HL-60/S4 treated with retinoic acid at 250 ng/mL for 4 days and 3 days (cell line): ENCODE data around the gene TDRD9.

ENCODE experiments used
- in situ Hi-C: fragments of 300-500 bp; cut with MboI; formaldehyde crosslinking; loops from 2 replicates; pipeline ENCODE4 v1.7.0; 2022; ENCODE audit warnings: low sequenced_read_pairs

The TDRD9 gene

GRCh38 chr14:103980623-103981238 is 52.5 kb downstream of the TDRD9 start:
- in situ Hi-C loops, result loop anchor here (25.0 kb wide), 1 partner anchor 168 kb away; no protein-coding TSS in a partner anchor

- in situ Hi-C loops, result loop anchor here (25.0 kb wide), 1 partner anchor 172 kb away; no protein-coding TSS in a partner anchor
These were observed 55.9 kb downstream of the TDRD9 start for GRCh38 chr14:103984196-103984595.

GRCh38 chr14:103989034-103989433 is 60.8 kb downstream of the TDRD9 start:
- in situ Hi-C loops, result loop anchor here (25.0 kb wide), 1 partner anchor 177 kb away; no protein-coding TSS in a partner anchor

- in situ Hi-C loops, result loop anchor here (25.0 kb wide), 1 partner anchor 178 kb away; no protein-coding TSS in a partner anchor
These were observed 61.7 kb downstream of the TDRD9 start for GRCh38 chr14:103989964-103990363.

GRCh38 chr14:103994535-103995184 is 66.4 kb downstream of the TDRD9 start:
- in situ Hi-C loops, result loop anchor here (25.0 kb wide), 1 partner anchor 182 kb away; no protein-coding TSS in a partner anchor

- in situ Hi-C loops, result loop anchor here (25.0 kb wide), 1 partner anchor 184 kb away; no protein-coding TSS in a partner anchor
These were observed 67.6 kb downstream of the TDRD9 start for GRCh38 chr14:103995876-103996275.

GRCh38 chr14:103997391-103997790 is 69.1 kb downstream of the TDRD9 start:
- in situ Hi-C loops, result loop anchor here (25.0 kb wide), 1 partner anchor 185 kb away; no protein-coding TSS in a partner anchor

- in situ Hi-C loops, result loop anchor here (25.0 kb wide), 1 partner anchor 186 kb away; no protein-coding TSS in a partner anchor
These were observed 69.8 kb downstream of the TDRD9 start for GRCh38 chr14:103998027-103998426.

GRCh38 chr14:103999795-104000440 is 71.7 kb downstream of the TDRD9 start:
- in situ Hi-C loops, result loop anchor here (25.0 kb wide), 1 partner anchor 188 kb away; no protein-coding TSS in a partner anchor

GRCh38 chr14:104001003-104001402 is 72.7 kb downstream of the TDRD9 start:
- in situ Hi-C loops, result no loop called here

GRCh38 chr14:104003616-104004015 is 75.4 kb downstream of the TDRD9 start:
- in situ Hi-C loops, result no loop called here

GRCh38 chr14:104004849-104005248 is 76.6 kb downstream of the TDRD9 start:
- in situ Hi-C loops, result no loop called here

GRCh38 chr14:104005489-104005888 is 77.2 kb downstream of the TDRD9 start:
- in situ Hi-C loops, result no loop called here

GRCh38 chr14:104007121-104007520 is 78.9 kb downstream of the TDRD9 start:
- in situ Hi-C loops, result no loop called here

- in situ Hi-C loops, result no loop called here
These were observed 81.0 kb downstream of the TDRD9 start for GRCh38 chr14:104009297-104009696.

GRCh38 chr14:104011824-104012517 is 83.7 kb downstream of the TDRD9 start:
- in situ Hi-C loops, result no loop called here

GRCh38 chr14:104014764-104015163 is 86.5 kb downstream of the TDRD9 start:
- in situ Hi-C loops, result no loop called here

- in situ Hi-C loops, result no loop called here
These were observed 88.8 kb downstream of the TDRD9 start for GRCh38 chr14:104016873-104017650.

- in situ Hi-C loops, result no loop called here
These were observed 90.8 kb downstream of the TDRD9 start for GRCh38 chr14:104019029-104019428.

- in situ Hi-C loops, result no loop called here
These were observed 91.5 kb downstream of the TDRD9 start for GRCh38 chr14:104019806-104020205.
